ENCODE measurements around the gene OR6C70. TPM values are rescaled to one million over a fixed set of nuclear protein-coding genes. Genes with fewer than 3 reads are reported as not detected.
A peak's percentile ranks its signal among the peaks of the same experiment; 100 is the strongest.

Gene OR6C70
- total and polyA plus RNA-seq, 9 of the 15 experiments (the other 6 are each of a cell fraction or from before 2014, with no cell fraction given), result not detected

DNA sequence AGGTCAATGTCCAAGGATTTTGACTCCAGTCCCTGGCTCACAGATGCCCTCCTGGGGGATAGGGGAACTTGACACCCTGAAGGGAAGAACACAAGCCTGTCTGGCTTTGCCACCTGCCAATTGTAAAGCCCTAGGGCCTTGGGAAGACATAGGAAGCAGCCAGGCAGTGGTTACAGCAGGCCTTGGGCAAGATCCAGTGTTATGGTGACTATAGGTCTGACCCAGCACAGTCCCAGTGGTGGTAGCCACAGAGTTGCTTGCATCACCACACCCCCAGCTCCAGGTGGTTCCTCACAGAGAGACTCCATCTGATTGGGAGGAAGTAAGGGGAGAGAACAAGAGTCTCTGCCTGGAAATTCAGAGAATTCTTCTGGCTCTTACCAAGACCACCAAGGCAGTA, 46.5 kb upstream of the OR6C70 start (continued):
- TF ChIP-seq CBFA2T3 (IDR thresholded peaks at IDR 0.05) (no peak), TAF7 (tag; IDR thresholded peaks at IDR 0.05) (no peak)

DNA sequence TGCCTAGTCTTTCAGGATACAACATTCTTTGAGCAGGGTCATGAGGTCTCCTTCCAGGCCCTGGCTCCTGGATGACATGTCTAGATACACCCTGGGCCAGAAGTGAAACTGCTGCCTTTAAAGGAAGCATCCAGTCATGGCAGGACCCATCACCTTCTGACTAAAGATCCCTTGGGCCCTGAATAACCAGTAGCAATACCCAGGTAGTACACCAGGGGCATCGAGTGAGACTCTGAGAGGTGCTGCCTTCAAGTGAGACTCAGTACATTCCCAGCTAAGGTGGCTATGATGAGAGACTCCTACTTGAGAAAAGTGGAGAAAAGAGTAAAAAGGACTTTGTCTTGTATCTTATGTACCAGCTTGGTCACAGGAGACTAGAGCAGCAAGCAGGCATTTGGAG, 45.8 kb upstream of the OR6C70 start:
- ATAC-seq (peak; percentile 53; the same call in 2 of the 3 replicates), FAIRE-seq (no peak), DNase-seq (ENCODE audit: extremely low read depth in 1 of 4, low spot score in 3 of 4) (peak in 1 of 4 experiments; percentile 9)
- in situ Hi-C loops (cut with MboI), result no loop called here
- CTCF ChIA-PET (ENCODE audit: low intra/inter-chr PET ratio), result no interaction called here
- Histone ChIP-seq H4K20me1 (replicated peaks; ENCODE audit: control insufficient read depth, insufficient read depth, low read length) (no peaks in the 10 kb centered on the region), H3K4me2 (ENCODE audit: insufficient read depth, low read length) (no peak overlapping the region), H3K4me3 (no peak overlapping the region), H3K4me1 (replicated peaks in 1 of 2; ENCODE audit: control insufficient read depth in 2 of 2, insufficient read depth in 2 of 2, low read length in 2 of 2) (no peaks in the 10 kb centered on the region), H3K36me3 (ENCODE audit: control insufficient read depth, insufficient read depth, low read length) (no peaks in the 10 kb centered on the region), H3K9ac (ENCODE audit: insufficient read depth in 1 of 2, low read depth in 2 of 2, low read length in 2 of 2) (no peak overlapping the region), H3K79me2 (ENCODE audit: control insufficient read depth, insufficient read depth, low read length) (no peaks in the 10 kb centered on the region), H3K9me3 (replicated peaks; ENCODE audit: control insufficient read depth, insufficient read depth, low read depth, low read length) (no peaks in the 10 kb centered on the region), H2AFZ (ENCODE audit: low read depth, low read length) (no peak overlapping the region), H3K27me3 (ENCODE audit: control insufficient read depth in 2 of 2, insufficient read depth in 2 of 2, low read length in 2 of 2) (no peaks in the 10 kb centered on the region), H3K27ac (ENCODE audit: extremely low read depth, low read depth, low read length) (no peak overlapping the region), H3K9me1 (ENCODE audit: control insufficient read depth, insufficient read depth, low read length) (no peaks in the 10 kb centered on the region)
- BruUV-seq (replicated peaks), result no TSS peak
- TF ChIP-seq MED1 (CRISPR knock-in tag; IDR thresholded peaks at IDR 0.05; ENCODE audit: borderline replicate concordance), result no peak
- TF ChIP-seq CBFB (CRISPR knock-in tag; IDR thresholded peaks at IDR 0.05), result no peak
- TF ChIP-seq, protein P1, sequence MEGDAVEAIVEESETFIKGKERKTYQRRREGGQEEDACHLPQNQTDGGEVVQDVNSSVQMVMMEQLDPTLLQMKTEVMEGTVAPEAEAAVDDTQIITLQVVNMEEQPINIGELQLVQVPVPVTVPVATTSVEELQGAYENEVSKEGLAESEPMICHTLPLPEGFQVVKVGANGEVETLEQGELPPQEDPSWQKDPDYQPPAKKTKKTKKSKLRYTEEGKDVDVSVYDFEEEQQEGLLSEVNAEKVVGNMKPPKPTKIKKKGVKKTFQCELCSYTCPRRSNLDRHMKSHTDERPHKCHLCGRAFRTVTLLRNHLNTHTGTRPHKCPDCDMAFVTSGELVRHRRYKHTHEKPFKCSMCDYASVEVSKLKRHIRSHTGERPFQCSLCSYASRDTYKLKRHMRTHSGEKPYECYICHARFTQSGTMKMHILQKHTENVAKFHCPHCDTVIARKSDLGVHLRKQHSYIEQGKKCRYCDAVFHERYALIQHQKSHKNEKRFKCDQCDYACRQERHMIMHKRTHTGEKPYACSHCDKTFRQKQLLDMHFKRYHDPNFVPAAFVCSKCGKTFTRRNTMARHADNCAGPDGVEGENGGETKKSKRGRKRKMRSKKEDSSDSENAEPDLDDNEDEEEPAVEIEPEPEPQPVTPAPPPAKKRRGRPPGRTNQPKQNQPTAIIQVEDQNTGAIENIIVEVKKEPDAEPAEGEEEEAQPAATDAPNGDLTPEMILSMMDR (IDR thresholded peaks at IDR 0.05 in 2 of 3, conservative IDR thresholded peaks at IDR 0.05 in 1 of 3; ENCODE audit: insufficient read depth in 2 of 3, low read depth in 1 of 3, low read length in 3 of 3), result peak in 1 of 3 experiments; percentile 28; a peak in 1 of 6 replicates
- TF ChIP-seq, protein P2, sequence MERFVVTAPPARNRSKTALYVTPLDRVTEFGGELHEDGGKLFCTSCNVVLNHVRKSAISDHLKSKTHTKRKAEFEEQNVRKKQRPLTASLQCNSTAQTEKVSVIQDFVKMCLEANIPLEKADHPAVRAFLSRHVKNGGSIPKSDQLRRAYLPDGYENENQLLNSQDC (CRISPR knock-in tag; IDR thresholded peaks at IDR 0.05), result no peak
- intact Hi-C loops (cut with micrococcal nuclease), result no loop called here
- POLR2A ChIA-PET, result no interaction called here
- WGBS (ENCODE audit: insufficient coverage, low coverage, missing lambda C conversion rate), result 0% methylated on average over 1 of the region's 1 CpG

Data from K562 (cell line).